ENCODE data around the gene ARMC10.

ARMC10 gene

GRCh38 chr7:103134836-103135554 is 60.1 kb downstream of the ARMC10 start:
- TF ChIP-seq GATA3 (IDR thresholded peaks at IDR 0.05; ENCODE audit: low read depth, low read length) (no peak), GATA2 (IDR thresholded peaks at IDR 0.05; ENCODE audit: low read depth, low read length) (no peak)

DNA sequence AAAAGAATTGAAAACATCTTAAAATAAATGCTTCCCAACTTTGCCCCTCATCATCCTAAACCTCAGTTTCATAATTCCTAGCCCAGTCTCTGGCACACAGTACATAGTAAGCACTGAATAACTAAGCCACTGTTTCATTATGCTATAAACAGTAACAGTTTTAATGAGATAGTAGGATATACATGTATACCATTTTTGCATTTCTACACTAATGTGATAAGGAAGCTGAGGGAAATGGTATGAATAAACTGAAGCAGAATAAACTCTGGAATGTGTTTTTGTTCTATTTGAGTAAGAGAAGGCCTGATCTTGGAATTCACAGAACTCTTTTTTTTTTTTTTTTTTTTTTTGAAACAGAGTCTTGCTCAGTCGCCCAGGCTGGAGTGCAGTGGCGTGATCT is 65.1 kb downstream of the ARMC10 start:
- TF ChIP-seq GATA2 (IDR thresholded peaks at IDR 0.05; ENCODE audit: low read depth, low read length), result no peak
- TF ChIP-seq GATA3 (IDR thresholded peaks at IDR 0.05; ENCODE audit: low read depth, low read length), result no peak

GRCh38 chr7:103140685-103141084 is 65.7 kb downstream of the ARMC10 start:
- no peak for TF ChIP-seq GATA3 (IDR thresholded peaks at IDR 0.05; ENCODE audit: low read depth, low read length)
- TF ChIP-seq GATA2 (IDR thresholded peaks at IDR 0.05; ENCODE audit: low read depth, low read length), result no peak

DNA sequence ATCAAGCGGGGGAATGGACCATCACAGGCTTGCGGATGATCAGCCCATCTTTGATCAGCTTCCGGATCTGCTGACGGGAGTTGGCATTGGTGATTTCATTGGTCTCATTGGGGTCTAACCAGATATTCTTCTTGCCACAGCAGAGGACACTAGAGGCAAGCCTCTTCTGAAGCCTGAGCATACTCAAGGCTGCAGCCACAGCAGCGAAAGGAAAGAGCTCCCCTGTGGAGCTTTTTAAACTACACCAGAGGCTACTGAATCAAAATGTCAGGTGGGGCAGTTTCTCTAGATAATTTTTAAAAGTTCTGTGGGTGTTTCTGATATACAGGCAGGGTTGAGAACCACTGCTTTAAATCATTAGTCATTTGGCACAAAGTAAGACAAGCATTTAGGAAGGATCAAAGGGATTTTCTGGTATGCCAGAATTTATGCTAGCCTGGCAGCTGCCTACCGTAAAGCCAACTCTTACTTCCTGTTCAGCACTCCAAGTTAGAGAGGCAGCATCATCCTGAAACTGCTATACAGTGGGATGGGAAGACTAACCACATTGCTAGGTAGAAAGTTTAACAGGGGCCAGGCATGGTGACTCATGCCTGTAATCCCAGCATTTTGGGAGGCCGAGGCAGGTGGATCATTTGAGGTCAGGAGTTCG is 66.9 kb downstream of the ARMC10 start:
- TF ChIP-seq GATA3 (IDR thresholded peaks at IDR 0.05; ENCODE audit: low read depth, low read length), result no peak
- no peak for TF ChIP-seq GATA2 (IDR thresholded peaks at IDR 0.05; ENCODE audit: low read depth, low read length)

GRCh38 chr7:103142494-103142893 is 67.6 kb downstream of the ARMC10 start:
- no peak for TF ChIP-seq GATA2 (IDR thresholded peaks at IDR 0.05; ENCODE audit: low read depth, low read length)
- no peak for TF ChIP-seq GATA3 (IDR thresholded peaks at IDR 0.05; ENCODE audit: low read depth, low read length)

DNA sequence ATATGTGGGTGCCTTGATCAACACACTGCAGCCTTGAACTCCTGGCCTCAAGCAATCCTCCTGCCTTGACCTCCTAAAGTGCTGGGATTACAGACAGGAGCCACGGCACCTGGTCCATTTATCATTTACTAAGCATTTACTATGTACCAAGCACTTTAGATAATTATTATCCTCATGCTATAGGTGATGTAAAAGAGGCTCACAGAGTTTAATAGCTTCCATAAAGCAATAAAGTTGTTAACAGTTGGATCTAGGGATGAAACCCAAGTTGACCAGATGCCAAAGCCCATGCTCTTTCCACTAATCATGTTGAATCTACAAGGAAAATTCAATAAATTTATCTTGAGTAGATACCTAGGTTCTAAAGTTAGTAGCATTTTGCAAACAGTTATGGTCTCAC is 68.9 kb downstream of the ARMC10 start:
- TF ChIP-seq GATA2 (IDR thresholded peaks at IDR 0.05; ENCODE audit: low read depth, low read length) (no peak), GATA3 (IDR thresholded peaks at IDR 0.05; ENCODE audit: low read depth, low read length) (no peak)

GRCh38 chr7:103148131-103148993 is 73.4 kb downstream of the ARMC10 start:
- TF ChIP-seq GATA3 (IDR thresholded peaks at IDR 0.05; ENCODE audit: low read depth, low read length), result peak; percentile 66
- TF ChIP-seq GATA2 (IDR thresholded peaks at IDR 0.05; ENCODE audit: low read depth, low read length), result peak; percentile 87

Measured in SH-SY5Y (cell line).